HG02884 (cell line): ENCODE measurements around the gene CREB3.

ENCODE experiments used
- ATAC-seq: cut with Tn5 transposase; IDR thresholded peaks from one replicate; pipeline ENCODE4 v1.9.1; 2021; ENCODE audit warnings: mild to moderate bottlenecking, moderate library complexity; ENCODE audit not compliant: unreplicated experiment

The CREB3 gene

DNA sequence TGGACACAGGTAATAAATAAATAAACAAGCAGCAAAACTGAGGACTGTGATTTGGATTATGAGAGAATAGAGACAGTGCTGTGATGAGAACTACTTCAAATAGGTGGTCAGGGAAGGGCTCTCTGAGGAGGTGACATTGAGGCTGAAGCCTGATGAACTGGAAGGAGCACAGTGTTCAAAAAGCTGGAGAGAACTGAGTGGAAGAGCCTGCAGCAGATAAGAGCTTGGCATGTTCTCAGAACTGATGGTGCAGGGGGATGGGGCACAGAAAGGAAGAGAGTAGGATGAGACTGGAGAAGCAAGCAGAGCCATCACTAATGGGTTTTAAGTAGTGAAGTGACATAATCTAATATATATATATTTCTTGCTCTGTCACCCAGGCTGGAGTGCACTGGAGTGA, 31.5 kb upstream of the CREB3 start:
- ATAC-seq: no peak

DNA sequence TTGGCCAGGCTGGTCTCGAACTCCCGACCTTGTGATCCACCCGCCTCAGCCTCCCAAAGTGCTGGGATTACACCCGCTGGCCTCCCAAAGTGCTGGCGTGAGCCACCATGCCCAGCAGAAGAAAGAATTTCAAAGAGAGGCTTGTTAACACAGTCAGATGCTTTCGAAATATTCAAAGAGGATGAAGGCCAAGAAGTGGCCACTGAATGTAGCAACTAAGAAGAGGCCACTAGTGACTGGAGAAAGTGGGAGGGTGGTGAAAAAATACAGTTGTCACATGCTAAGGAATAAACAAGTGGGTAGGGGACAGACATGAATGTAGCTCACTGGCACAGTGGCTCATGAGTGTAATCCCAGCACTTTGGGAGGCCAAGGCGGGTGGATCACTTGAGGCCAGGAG, 29.8 kb upstream of the CREB3 start:
- ATAC-seq: no peak

DNA sequence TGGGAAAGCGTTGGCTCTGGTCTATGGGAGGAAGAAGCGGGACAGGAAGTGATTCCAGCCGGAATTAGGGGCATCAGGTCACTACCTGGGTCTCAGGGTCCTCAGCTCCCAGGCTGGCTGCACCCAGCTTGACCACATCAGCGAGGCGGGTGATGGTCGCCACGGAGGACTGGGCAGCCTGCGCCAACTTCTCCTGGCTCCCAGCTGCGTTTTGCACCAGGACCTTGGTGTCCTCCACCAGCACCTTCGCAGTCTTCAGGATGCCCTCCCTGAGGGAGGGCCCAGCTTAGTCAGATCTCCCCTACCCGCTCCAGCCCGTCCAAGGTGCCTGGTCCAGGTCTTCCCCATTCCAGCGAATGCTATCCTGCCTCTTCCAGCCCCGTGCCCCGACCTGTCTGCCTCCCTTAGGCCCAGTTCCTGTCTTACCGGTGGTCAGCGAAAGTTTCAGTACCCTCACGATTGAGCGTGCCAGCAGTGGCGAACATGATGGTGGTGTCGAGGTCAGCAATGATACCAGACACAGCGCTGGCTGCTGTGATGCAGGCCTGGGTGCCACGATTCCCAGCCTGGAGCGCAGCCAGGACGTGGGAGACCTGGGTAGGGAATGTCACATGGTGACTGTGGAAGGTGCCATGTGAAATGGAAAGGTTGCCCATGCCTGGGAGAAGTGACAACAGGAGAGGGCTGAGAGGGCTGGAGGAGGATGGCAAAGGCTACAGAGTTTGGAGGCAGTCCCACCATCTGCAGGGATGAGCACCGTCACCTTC, 28.4 kb upstream of the CREB3 start:
- ATAC-seq: no peak

DNA sequence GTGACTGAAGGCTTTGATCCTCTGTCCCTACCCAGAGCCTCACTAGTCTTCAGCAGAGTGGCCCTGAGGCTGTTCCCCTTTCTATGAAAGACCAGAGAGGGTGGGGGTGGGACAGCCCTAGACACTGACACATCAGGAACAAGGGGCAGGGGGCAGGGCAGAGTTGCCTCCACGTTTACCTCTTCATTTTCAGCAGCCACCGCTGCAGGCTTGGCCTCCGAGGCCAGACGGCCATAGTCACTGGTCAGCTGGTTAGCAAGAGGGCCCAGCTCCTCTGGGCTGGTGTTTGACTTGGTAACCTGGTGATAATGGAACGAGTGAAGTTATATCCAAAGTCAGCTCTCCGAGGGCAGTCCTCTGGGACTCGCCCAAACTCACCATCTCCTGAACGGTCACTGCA, 27.1 kb upstream of the CREB3 start:
- ATAC-seq: no peak

DNA sequence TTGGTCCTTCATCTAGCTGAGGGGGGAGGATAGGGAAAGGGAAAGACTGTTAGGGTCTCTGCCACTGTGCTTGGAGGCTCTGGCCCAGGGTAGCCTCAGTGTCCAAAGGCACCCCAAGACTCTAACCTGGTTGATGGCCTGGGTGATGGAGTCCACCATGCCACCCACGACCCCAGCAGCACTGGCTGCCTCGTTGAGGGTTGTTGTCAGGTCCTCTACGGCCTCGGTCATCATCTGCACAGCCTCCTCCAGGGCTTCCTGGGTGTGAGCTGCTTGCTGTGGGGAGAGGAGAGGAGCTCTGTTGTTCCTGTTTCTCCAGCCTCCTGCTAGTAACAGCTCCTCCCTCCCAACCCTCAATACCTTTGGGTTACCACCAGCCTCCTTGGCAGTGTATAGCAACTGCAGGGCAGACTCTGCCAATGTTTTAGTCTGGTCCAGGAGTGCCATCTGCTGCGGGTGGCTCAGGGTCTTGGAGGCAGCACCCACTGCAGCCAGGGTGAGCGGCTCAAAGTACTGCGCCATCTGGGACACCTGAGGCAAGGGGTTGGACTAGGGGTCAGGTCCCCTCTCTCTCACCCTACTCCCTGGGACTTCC, 26.5 kb upstream of the CREB3 start:
- ATAC-seq: no peak

DNA sequence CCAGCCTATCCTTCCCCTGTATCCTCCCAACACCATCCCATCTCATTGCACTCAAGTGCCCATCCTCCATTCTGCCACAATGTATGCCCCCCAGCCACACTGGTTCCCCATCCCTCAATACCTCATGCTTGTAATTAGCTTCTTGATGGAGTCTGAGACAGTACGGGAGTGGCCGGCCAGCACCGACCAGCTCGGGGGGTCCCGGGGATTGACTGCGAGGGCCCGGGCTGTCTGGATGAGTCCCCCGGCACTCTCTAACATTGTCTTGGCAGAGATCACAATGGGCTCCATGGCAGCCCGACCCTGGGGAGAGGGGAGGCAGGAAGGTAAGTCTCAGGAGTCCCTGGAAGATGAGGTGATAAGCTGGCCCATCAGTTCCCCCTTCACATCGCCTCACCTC, 25.5 kb upstream of the CREB3 start:
- no peak for ATAC-seq

DNA sequence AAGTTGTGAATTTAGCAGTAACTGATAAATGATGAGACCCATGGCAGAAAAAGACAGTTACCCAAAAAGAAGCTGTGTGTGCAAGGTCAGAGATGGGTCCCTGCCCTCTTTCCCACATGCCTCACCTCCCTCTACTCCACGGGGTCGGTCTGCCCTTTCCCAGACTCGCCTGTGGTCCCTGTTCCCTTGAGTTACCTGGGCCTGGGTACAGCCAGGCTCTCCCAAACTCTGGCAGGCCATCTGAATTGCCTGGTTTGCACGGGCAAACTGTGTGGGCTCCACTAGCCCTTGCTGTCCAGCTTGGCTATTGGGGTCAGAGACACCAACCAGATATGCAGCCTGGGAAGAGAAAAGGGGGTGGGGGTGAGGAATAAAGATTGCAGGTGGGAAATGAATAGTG, 24.3 kb upstream of the CREB3 start:
- ATAC-seq: no peak

DNA sequence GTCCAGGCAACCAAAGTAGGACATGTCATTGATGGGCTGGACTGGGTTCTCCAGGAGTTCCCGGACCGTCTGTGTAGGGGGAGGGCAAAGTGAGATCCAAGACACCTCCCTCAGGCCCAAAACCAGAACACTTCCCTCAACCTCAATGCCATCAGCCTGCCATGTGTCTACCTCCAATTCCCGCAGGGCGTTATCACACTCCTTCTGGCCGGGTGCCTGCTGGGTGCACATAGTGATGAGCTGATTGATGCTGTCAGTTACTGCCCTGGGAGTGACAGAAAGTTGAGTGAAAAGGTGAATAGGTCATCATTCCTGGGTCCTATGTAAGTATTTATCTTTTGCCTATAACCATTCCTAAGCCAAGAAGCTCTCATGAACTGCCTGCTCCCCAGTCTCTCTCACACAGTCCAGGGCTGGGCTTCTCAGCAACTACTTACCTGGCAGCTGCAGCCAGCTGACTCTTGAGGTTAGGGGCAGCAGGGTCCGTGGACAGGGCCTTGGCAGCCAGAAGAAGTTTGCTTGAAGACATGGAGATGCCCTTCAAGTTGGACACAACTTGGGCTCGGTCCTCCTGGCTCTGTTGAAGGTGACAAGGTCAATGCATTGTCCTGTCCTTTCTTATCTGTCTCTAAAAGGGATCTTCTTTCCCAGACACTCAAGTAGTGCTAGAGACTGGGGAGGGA, 21.5 kb upstream of the CREB3 start:
- ATAC-seq: no peak

DNA sequence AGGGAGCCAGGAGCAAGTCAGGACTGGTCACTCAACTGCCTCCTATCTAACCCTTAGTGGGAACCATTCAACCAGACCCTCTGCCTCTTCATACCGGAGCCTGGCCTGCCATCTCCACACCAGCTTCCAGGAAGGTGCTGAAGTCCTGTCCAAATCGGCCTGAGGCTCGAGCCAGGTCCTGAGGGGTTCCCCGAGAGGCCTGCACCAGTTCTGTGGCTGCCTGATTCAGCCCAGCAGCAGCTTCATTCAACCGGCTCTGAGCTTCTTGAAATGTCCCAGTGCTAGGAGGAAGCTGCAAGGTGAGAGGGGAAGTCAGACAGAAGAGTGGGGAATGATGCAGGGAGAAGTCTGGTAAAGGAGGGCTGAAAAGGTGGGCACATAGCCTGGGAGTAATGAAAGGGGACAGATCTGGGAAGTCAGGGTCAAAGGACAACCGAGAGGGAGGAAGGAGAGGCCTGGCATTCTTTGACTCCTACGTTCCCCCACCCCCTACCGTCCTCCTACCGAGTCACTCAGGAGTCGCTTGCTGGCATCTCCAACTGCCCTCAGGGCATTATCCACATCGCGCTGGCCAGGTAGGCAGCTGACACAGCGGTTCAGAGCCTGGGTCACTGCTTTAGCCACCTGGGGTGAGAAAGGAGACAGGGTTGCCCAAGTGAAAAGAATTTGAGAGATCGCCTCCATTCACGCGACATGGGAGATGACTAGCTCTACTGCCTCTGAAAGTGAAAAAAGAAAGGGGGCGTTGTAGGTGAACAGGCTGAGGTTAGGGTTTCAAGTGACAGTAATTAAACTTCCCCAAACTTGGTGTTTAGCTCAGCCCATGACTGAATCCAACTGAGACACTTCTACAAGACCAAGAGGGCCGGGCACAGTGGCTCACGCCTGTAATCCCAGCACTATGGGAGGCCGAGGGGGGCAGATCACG, 20.7 kb upstream of the CREB3 start:
- ATAC-seq: no peak

DNA sequence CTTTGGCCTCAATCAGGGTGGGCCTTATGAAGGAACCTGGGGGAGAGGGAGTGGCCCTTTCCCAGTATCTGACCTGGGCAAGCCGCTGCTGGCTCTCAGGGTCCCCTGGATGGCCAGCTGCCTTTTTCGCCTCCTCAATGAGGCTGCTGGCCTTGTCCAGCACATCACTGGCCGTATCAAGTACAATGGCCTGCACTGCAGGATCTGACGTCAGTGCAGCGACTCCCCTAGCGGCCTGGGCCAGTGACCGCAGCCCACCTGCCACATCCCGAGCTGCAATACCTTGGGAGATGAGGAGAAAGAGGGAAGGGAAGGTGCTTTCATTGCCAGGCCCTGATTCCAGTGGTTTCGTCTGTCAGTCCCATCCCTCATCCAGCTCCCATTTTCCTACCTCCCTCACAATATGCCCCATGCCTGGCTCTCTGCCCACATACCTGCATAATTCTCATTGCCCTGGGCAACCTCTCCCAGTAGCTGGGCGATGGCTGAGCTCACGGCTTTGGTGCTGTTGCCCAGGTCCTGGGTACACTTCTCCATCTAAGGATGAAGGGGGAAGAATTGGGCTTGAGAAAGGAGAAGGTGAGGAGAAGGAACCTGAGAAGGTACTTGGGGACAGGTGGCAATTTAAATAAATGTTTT, 19.6 kb upstream of the CREB3 start:
- no peak for ATAC-seq

DNA sequence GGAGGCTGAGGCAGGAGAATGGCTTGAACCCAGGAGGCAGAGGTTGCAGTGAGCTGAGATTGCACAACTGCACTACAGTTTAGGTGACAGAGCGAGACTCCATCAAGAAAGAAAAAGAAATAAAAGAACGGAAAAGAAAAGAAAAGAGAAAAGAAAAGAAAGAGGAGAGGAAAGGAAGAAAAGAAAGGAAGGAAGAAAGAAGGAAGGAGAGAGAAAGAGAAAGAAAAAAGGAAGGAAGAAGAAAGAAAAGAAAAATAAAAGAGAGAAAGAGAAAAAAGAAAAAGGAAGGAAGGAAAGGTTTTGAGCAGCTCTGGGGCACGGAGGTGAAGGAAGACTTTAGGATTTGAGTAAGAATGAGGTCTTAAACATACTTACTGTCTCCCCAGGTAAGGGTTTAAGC, 18.9 kb upstream of the CREB3 start:
- no peak for ATAC-seq

DNA sequence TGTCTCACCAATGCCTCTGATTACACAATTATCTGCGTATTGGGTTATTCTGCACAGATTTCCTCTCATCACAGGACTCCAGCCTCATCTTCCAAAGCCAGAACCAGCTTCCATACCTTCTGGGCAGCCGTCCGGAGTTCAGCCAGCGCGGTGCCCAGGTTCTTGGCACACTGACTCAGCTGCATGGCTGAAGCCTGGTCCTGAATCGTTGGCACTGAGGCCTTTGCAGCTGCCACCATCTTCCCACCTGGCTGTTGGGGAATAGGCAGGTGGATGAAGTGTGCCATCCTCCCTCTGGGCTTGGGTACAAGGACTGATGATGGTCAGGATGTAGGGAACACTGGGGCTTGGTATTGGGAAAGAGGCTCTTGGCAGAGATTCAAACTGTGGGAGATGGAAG, 18.3 kb upstream of the CREB3 start:
- no peak for ATAC-seq

DNA sequence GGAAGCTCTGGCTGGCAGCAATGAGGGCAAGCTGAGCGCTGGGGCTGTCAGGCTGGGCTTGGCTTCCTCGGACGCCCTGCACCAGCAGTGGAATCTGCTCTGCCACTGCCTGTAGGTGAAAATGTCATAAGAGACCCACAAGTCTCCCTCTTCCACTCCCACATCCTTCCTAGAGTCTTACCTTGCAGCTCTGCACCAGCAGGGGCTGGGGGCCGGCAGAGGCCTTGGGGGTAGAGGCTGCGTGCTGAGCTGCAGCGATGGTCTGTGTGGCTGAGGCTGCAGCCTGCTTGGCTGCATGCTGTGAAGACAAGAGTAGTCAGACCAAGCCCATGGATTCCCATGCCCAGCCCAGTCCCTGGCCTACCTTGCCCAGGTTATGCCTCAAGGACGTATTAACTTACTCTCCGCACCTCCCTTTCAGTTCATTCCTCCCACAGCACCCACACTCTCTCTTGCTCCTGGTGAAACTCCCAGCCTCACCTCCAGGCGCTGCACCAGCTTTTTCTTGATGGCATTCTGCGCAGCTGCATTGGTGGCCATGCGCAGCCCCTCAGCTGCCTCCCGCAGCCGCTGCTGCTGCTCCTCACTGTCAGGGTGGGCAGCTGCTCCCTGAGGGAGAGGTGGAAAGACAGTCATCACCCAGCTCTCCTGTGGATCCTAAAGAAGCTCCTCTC, 17.8 kb upstream of the CREB3 start:
- no peak for ATAC-seq

DNA sequence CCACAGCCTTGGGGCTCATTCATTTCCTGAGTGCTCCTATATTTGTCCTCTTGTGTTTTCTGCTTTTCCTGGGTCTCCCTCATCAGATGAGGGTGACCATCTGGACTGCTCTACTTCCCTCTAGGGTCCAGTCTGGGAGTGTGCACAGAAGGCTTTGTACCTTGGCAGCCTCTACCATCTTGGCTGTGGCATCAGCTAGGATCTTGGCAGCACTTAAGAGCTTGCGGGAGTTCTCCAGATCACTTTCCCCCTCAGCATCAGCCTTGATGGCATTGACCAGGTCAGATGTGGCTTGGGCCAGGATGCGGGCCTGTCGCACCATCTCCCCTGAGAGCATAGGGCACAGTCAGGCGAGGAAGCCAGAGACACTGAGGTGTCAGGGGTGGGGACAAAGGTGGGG, 16.2 kb upstream of the CREB3 start:
- ATAC-seq: no peak

DNA sequence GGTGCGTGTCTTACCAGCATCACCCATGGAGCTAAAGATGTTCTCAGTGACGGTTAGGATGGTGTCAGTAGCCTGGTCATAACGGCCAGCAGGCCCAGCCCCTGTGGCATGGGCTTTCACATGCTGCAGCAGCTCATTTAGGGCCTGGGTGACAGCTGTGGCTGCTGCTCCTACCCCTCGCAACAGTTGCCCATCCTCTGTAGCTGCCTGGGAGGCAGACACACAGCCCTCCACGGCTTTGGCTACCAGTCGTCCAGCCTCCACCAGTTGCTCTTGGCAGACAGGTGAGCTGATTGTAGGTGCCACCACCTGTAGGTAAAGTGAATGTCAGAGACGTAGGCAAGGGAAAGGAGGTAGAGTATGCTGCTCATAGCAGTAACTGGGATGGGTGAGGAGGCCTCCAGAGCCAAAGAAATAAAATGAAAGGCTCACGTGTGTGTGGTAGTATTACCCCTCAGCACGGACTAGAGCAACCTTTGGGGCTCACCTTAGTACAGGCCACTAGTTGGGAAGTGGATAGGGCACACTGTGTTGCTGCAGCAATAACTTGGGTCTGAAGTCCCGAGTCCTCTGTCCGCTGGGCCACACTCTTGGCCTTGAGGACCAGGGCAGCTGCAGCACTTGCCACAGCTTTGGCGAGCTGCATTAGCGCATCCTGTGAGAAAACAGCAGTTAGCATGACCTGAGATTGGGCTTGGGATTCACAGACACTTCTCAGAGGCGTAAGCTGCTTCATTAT, 15.2 kb upstream of the CREB3 start:
- no peak for ATAC-seq

DNA sequence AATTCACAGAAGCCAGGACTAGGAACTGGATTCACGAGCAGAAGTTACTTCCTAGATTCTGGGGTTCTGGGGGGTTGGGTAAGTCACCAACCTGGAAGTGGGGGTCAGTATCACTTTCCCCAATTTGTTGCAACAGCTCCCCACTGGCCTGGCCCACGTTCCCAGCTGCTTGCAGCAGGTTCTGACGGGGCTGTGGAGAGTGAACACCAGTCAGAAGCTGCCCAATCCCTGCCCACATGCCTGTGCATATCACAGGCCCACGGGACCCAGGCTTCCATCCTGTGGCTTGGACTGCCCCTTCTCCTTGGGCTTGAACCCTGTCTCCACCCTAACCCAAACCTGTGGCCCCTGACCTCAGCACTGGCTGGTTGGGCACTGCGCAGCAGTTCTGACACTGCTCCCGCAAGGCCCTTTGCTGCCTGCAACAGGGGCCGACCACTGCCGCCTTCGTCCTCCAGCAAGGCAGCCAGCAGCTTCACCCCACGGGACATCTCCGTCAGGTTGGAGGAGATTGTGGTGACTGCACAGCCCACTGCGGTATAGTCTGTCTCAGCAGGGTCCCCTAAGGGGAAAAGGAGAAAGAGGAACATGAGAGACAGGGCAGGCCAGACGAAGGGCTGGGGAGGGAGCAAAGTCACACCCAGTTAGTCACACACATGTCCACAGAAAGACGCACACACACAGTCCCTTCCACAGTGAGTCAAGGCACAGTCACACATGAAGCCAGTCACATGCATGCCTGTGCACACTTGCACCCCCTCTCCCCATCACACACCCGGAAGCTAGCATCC, 13.6 kb upstream of the CREB3 start:
- ATAC-seq: no peak

DNA sequence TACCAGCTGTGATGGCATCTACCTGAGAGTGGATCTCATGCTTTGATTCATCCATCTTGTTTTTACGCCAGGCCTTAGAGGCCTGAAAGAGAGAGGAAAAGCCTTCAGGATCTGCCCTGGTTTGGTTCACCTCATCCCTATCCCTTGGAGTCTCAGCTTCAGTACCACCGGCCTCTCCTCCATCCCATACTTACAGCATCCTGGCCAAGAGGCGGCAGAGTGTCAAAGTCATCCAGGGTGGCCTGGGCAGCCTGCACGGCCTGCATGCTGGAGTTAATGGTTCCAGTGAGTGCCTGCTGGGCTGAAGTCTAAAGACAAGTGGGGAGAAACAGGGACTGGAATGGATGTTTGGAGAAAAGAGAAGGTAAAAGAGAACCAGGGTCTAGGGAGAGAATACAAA, 12.9 kb upstream of the CREB3 start:
- ATAC-seq: no peak

DNA sequence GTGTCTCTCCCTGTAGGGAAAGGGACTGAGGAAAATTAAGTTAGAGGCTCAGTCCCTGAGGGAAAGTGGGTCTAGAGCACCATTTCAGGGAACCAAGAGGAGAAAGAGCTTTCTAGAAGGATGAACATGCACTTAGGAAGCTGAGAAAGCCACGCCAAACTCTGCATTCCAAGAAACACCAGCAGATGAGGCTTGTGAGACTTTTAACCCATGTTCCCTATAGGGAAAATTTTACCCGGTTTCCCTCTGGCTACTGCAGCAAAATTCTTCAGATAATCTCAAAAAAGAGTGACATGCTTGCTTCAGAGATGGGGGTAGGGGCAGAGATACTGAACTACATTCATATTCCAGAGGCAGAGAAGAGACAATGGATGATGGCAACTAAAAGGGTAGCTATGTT, 9.0 kb upstream of the CREB3 start:
- no peak for ATAC-seq

DNA sequence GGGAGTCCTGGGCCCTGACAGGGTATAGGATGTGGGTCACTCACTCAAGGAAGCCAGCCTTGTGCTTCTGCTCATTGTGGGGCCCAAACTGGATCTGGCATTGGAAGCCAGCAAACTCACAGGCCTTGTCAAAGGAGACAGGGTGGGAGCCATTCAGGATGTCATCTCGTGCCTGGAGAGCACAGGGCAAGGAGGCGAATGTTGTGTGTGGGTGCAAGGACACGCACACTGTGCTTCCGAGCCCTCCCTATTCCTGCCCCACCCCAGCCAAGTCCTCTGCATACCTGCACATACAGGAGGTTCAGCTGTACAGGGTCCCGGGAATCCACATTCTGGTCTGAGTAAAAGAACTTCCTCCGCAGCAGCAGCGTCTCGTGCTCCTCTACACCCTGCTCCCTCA, 8.6 kb upstream of the CREB3 start:
- ATAC-seq: no peak
